Liver (tissue), 3 donors: Measurements from ENCODE around the gene NCAPD2.

Experiments
- CTCF ChIP-seq: fragments of 150-350 bp; IDR thresholded peaks from 2 replicates; pipeline ENCODE4 v1.5.1; 2017; ENCODE audit warnings: improper control_type of control experiment, low read depth, low read length; ENCODE audit not compliant: missing input control
- GABPA ChIP-seq, 2 donors: IDR thresholded peaks in 1 of 2; conservative IDR thresholded peaks in 1 of 2; 2 replicates each; pipeline ENCODE4 v1.6.1; 2016; ENCODE audit warnings: antibody characterized with exemption in 2 of 2, mild to moderate bottlenecking in 1 of 2, moderate library complexity in 1 of 2
- JUND ChIP-seq, 2 donors: IDR thresholded peaks; 2 replicates each; pipeline ENCODE4 v1.6.1; 2016; ENCODE audit warnings: antibody characterized with exemption in 2 of 2
- MAX ChIP-seq: IDR thresholded peaks from 2 replicates; pipeline ENCODE4 v1.6.1; 2016; ENCODE audit warnings: antibody characterized with exemption
- RAD21 ChIP-seq, 2 donors: IDR thresholded peaks; 2 replicates each; pipeline ENCODE4 v1.6.1; 2016; ENCODE audit warnings: antibody characterized with exemption in 2 of 2, mild to moderate bottlenecking in 2 of 2
- REST ChIP-seq: IDR thresholded peaks from 2 replicates; pipeline ENCODE4 v1.6.1; 2016; ENCODE audit warnings: antibody characterized with exemption, mild to moderate bottlenecking
- RXRA ChIP-seq, 2 donors: IDR thresholded peaks; 2 replicates each; pipeline ENCODE4 v1.6.1; 2017 to 2018; ENCODE audit warnings: antibody characterized with exemption in 2 of 2, mild to moderate bottlenecking in 1 of 2
- TAF1 ChIP-seq: conservative IDR thresholded peaks from 2 replicates; pipeline ENCODE4 v1.6.1; 2016; ENCODE audit warnings: antibody characterized with exemption, mild to moderate bottlenecking
- YY1 ChIP-seq: IDR thresholded peaks from 2 replicates; pipeline ENCODE4 v1.6.1; 2016; ENCODE audit warnings: antibody characterized with exemption, mild to moderate bottlenecking
- donor health status: healthy.
- donor health status: healthy.

GRCh38 chr12:6552140-6552551, 58.2 kb downstream of the NCAPD2 start:
- TF ChIP-seq JUND (IDR thresholded peaks at IDR 0.05), result no peak
- no peak for TF ChIP-seq RXRA (IDR thresholded peaks at IDR 0.05)
- TF ChIP-seq REST, result no peak
- no peak for TF ChIP-seq YY1
- no peak for TF ChIP-seq CTCF
- no peak for TF ChIP-seq MAX
- TF ChIP-seq RAD21 (IDR thresholded peaks at IDR 0.05), result no peak
- no peak for TF ChIP-seq GABPA (IDR thresholded peaks at IDR 0.05 in 1 of 2, conservative IDR thresholded peaks at IDR 0.05 in 1 of 2)
- TF ChIP-seq TAF1, result no peak
